HepG2 (cell line): ENCODE measurements around the gene NKD2. TPM values are rescaled to one million over a fixed set of nuclear protein-coding genes. Genes with fewer than 3 reads are reported as not detected.
A peak's percentile ranks its signal among the peaks of the same experiment; 100 is the strongest.

Experiments
- ATAC-seq: fragments of 200-7000 bp; cut with Tn5 transposase; 3 replicates; pipeline ENCODE4 v1.9.1; 2020; ENCODE audit warnings: mild to moderate bottlenecking, moderate library complexity
- BruUV-seq: library from RNA; stranded (reverse); fragments of 400-500 nt; replicated peaks from 2 replicates; lab custom pipeline; 2021; lab: Mats Ljungman, UMichigan
- CTCF ChIA-PET: fragments of 300-600 bp; formaldehyde crosslinking; extraction: SDS; loops from one replicate; lab custom pipeline; 2021; ENCODE audit warnings: low total read pairs, inconsistent platforms, low intra/inter-chr PET ratio; lab: Yijun Ruan, JAX
- POLR2A ChIA-PET: fragments of 350-600 bp; sonication (Branson Sonifier 250); formaldehyde crosslinking; loops from one replicate; lab custom pipeline; 2020; ENCODE audit warnings: antibody characterized with exemption, inconsistent platforms; lab: Yijun Ruan, JAX
- DNase-seq: peaks from one replicate; pipeline ENCODE4 v3.0.0-alpha.2; 2015; ENCODE audit warnings: low spot score
- FAIRE-seq: peaks from 3 replicates; lab custom pipeline; 2011; peaks lifted over from hg19 to GRCh38; lab: Jason Lieb, UNC
- H2AFZ ChIP-seq: one replicate; pipeline ENCODE4 v1.6.1; 2011; ENCODE audit warnings: low read length, inconsistent platforms
- H3K27ac ChIP-seq: fragments of 300-600 bp; 3 replicates; pipeline ENCODE4 v1.8.0; 2011; ENCODE audit warnings: mixed run types, mild to moderate bottlenecking, mixed read lengths, low read length, inconsistent platforms; ENCODE audit not compliant: insufficient read depth; ENCODE audit errors: extremely low read length
- H3K27me3 ChIP-seq, 2 experiments: fragments of 200-600 bp in 1 of 2; 2 replicates in 1 of 2; 3 replicates in 1 of 2; pipeline versions ENCODE4 v1.6.0 to v1.8.0; 2011; ENCODE audit warnings: low read length in 2 of 2, mild to moderate bottlenecking in 2 of 2, moderate library complexity in 2 of 2, inconsistent platforms in 1 of 2; ENCODE audit not compliant: insufficient read depth in 2 of 2, control insufficient read depth in 1 of 2
- H3K36me3 ChIP-seq, 2 experiments: fragments of 200-600 bp in 1 of 2; replicated peaks in 1 of 2; 2 replicates in 1 of 2; 3 replicates in 1 of 2; pipeline versions ENCODE4 v1.5.1 to v1.8.0; 2011; ENCODE audit warnings: low read length in 2 of 2, inconsistent platforms in 1 of 2; ENCODE audit not compliant: insufficient read depth in 2 of 2, control insufficient read depth in 1 of 2
- H3K4me1 ChIP-seq: 2 replicates; pipeline ENCODE4 v1.5.1; 2012; ENCODE audit warnings: low read length, inconsistent platforms; ENCODE audit not compliant: insufficient read depth
- H3K4me2 ChIP-seq: 2 replicates; pipeline ENCODE4 v1.6.0; 2011; ENCODE audit warnings: low read depth, low read length, inconsistent platforms
- H3K4me3 ChIP-seq, 3 experiments: fragments of 200-600 bp in 1 of 3; sonication (generic), shearing (Covaris generic) in 1 of 3; replicated peaks in 1 of 3; 2 replicates each; pipeline ENCODE4 v1.5.1; 2011 to 2016; ENCODE audit warnings: low read length in 3 of 3, inconsistent platforms in 2 of 3, low read depth in 2 of 3, mild to moderate bottlenecking in 2 of 3, control low read depth in 1 of 3, mixed read lengths in 1 of 3; ENCODE audit not compliant: insufficient read depth in 1 of 3
- H3K79me2 ChIP-seq: one replicate; pipeline ENCODE4 v1.6.1; 2011; ENCODE audit warnings: low read length, inconsistent platforms; ENCODE audit not compliant: insufficient read depth
- H3K9ac ChIP-seq: 2 replicates; pipeline ENCODE4 v1.6.0; 2011; ENCODE audit warnings: mild to moderate bottlenecking, low read depth, low read length, inconsistent platforms; ENCODE audit not compliant: insufficient read depth
- H3K9me3 ChIP-seq: 2 replicates; pipeline ENCODE4 v1.5.1; 2012; ENCODE audit warnings: mild to moderate bottlenecking, low read length
- H4K20me1 ChIP-seq: 2 replicates; pipeline ENCODE4 v1.6.0; 2011; ENCODE audit warnings: inconsistent platforms, mild to moderate bottlenecking, low read length, moderate library complexity; ENCODE audit not compliant: insufficient read depth
- CHD2 ChIP-seq: IDR thresholded peaks from 2 replicates; pipeline ENCODE4 v1.6.1; 2011; ENCODE audit warnings: low read depth, low read length, improper control_type of control experiment
- EP300 ChIP-seq, 3 experiments: sonication (generic) in 1 of 3; formaldehyde crosslinking in 1 of 3; IDR thresholded peaks; 2 replicates each; pipeline versions ENCODE4 v1.5.1 to v1.6.1; 2011 to 2020; ENCODE audit warnings: low read depth in 2 of 3, low read length in 2 of 3, borderline replicate concordance in 1 of 3, improper control_type of control experiment in 1 of 3, mild to moderate bottlenecking in 1 of 3, missing genetic modification reagents in 1 of 3, moderate library complexity in 1 of 3
- HCFC1 ChIP-seq: fragments of 150-350 bp; IDR thresholded peaks from 2 replicates; pipeline ENCODE4 v1.6.1; 2014; ENCODE audit warnings: low read depth, low read length
- KLF12 ChIP-seq: sonication (generic); formaldehyde crosslinking; IDR thresholded peaks from 2 replicates; pipeline ENCODE4 v1.4.0; 2020; ENCODE audit warnings: missing genetic modification reagents, borderline replicate concordance
- MIER2 ChIP-seq: IDR thresholded peaks from 2 replicates; pipeline ENCODE4 v1.6.1; 2016; ENCODE audit warnings: missing biosample characterization, missing genetic modification reagents
- PATZ1 ChIP-seq: sonication (generic); formaldehyde crosslinking; IDR thresholded peaks from 2 replicates; pipeline ENCODE4 v1.4.0; 2020; ENCODE audit warnings: missing genetic modification reagents
- RBFOX2 ChIP-seq: fragments of 200-400 bp; formaldehyde crosslinking; IDR thresholded peaks from 2 replicates; pipeline ENCODE4 v1.6.1; 2017; ENCODE audit warnings: low read depth, mild to moderate bottlenecking, low read length
- TSC22D2 ChIP-seq: sonication (generic); formaldehyde crosslinking; IDR thresholded peaks from 2 replicates; pipeline ENCODE4 v1.5.1; 2020; ENCODE audit warnings: missing genetic modification reagents, mild to moderate bottlenecking, borderline replicate concordance
- ZBTB21 ChIP-seq: sonication (generic); formaldehyde crosslinking; IDR thresholded peaks from 2 replicates; pipeline ENCODE4 v1.4.0; 2020; ENCODE audit warnings: missing genetic modification reagents
- ZNF225 ChIP-seq: sonication (generic); formaldehyde crosslinking; IDR thresholded peaks from 2 replicates; pipeline ENCODE4 v1.4.0; 2020; ENCODE audit warnings: mild to moderate bottlenecking, missing genetic modification reagents
- ZNF274 ChIP-seq: sonication (generic); formaldehyde crosslinking; IDR thresholded peaks from 2 replicates; pipeline ENCODE4 v1.5.1; 2020; ENCODE audit warnings: mild to moderate bottlenecking, missing genetic modification reagents
- ZNF687 ChIP-seq: sonication (generic); formaldehyde crosslinking; IDR thresholded peaks from 2 replicates; pipeline ENCODE4 v1.5.1; 2020; ENCODE audit warnings: mild to moderate bottlenecking, missing genetic modification reagents, moderate library complexity
- WGBS: methylation state at CpG from one replicate; pipeline ENCODE4 v1.1.6; 2017; ENCODE audit warnings: low lambda C conversion rate; 5-methylcytosine and 5-hydroxymethylcytosine counted together
- in situ Hi-C: cut with HindIII; loops from 2 replicates; pipeline ENCODE4 v1.10.0; 2017; ENCODE audit warnings: low pct_unique_long_range_greater_than_20kb; ENCODE audit not compliant: extremely low pct_ligation_motif_present
- intact Hi-C: fragments of 100-400 bp; cut with micrococcal nuclease; formaldehyde crosslinking; loops from one replicate; pipeline ENCODE4 v1.10.0; 2022; ENCODE audit not compliant: unreplicated experiment
- polyA plus RNA-seq, 8 experiments: library from polyadenylated mRNA; depleted of rRNA in 3 of 8; stranded (reverse) in 7 of 8; unstranded in 1 of 8; fragments of >200 nt; fragmentation: Illumina TruSeq in 4 of 8; extraction: Trizol in 4 of 8; gene quantifications; 2 replicates each; pipeline versions ENCODE4 v1.2.1 to v1.2.3, GENCODE V29; 2011 to 2016; ENCODE audit warnings: low read depth in 4 of 8, missing spikeins in 1 of 8, mixed read lengths in 1 of 8; ENCODE audit not compliant: insufficient read depth in 1 of 8
- total RNA-seq, 5 experiments: library from RNA; depleted of rRNA; stranded (reverse); fragments of >200 nt; fragmentation: Illumina TruSeq; extraction: Trizol; gene quantifications; 2 replicates each; pipeline ENCODE4 v1.2.3, GENCODE V29; 2016; ENCODE audit warnings: low read depth in 1 of 5

NKD2 gene
- total and polyA plus RNA-seq, 2 of the 13 experiments (the other 11 are each of a cell fraction or from before 2014, with no cell fraction given), result 0.53 to 0.82 TPM

GRCh38 chr5:994272-994607 is 14.4 kb upstream of the NKD2 start:
- Histone ChIP-seq H3K79me2 (no peaks in the 10 kb centered on the region), H3K9me3 (no peaks in the 10 kb centered on the region), H3K27me3 (peaks cover 1 to 14% of the 10 kb centered on the region in 2 experiments; a peak in 4 of 5 replicates), H4K20me1 (no peaks in the 10 kb centered on the region), H3K9ac (no peak overlapping the region), H3K4me3 (no peak overlapping the region), H3K27ac (no peak overlapping the region), H3K36me3 (no peaks in the 10 kb centered on the region), H3K4me1 (peaks cover 34% of the 10 kb centered on the region), H2AFZ (no peak overlapping the region), H3K4me2 (peak overlapping the region; percentile 86; the same call in 1 of the 2 replicates)
- TF ChIP-seq HCFC1, result no peak
- TF ChIP-seq TSC22D2, result no peak
- no peak for TF ChIP-seq CHD2
- no peak for TF ChIP-seq ZNF274 (CRISPR knock-in tag)
- TF ChIP-seq MIER2 (CRISPR knock-in tag), result no peak
- TF ChIP-seq ZNF225, result no peak
- ATAC-seq (no peak), FAIRE-seq (no peak), DNase-seq (no peak)
- WGBS, result 20% methylated on average over 1 of the region's 3 CpGs
- POLR2A ChIA-PET, result interaction anchor here (0.6 to 1.3 kb wide), 2 partner anchors 113 to 145 kb away, joined by 3 to 4 read pairs; no protein-coding TSS in a partner anchor
- CTCF ChIA-PET, result no interaction called here
- in situ Hi-C loops, result no loop called here
- intact Hi-C loops, result no loop called here
- BruUV-seq, result no TSS peak

- in situ Hi-C loops (no loop called here), intact Hi-C loops (no loop called here)
- H3K4me2 ChIP-seq, result no peak overlapping the region
- no peak for FAIRE-seq
- CTCF ChIA-PET, result no interaction called here
- BruUV-seq, result no TSS peak
- peak; percentile 36 for ATAC-seq
- H3K27ac ChIP-seq, result no peak overlapping the region
- no peaks in the 10 kb centered on the region for H3K36me3 ChIP-seq
- no peaks in the 10 kb centered on the region for H3K9me3 ChIP-seq
- WGBS, result 10% methylated on average over 2 of the region's 4 CpGs
- peaks cover 34% of the 10 kb centered on the region for H3K4me1 ChIP-seq
- H3K27me3 ChIP-seq, result peaks cover 1 to 18% of the 10 kb centered on the region in 2 experiments; a peak in 4 of 5 replicates
- no peak overlapping the region for H3K9ac ChIP-seq
- no peaks in the 10 kb centered on the region for H3K79me2 ChIP-seq
- POLR2A ChIA-PET, result no interaction called here
- DNase-seq, result no peak
- no peak overlapping the region for H3K4me3 ChIP-seq
- H4K20me1 ChIP-seq, result no peaks in the 10 kb centered on the region
- no peak overlapping the region for H2AFZ ChIP-seq
- no peak for TF ChIP-seq EP300 (IDR thresholded peaks at IDR 0.05; ENCODE audit: low read depth in 2 of 2, low read length in 2 of 2)
- no peak for TF ChIP-seq EP300 (CRISPR knock-in tag; IDR thresholded peaks at IDR 0.05; ENCODE audit: borderline replicate concordance)
- peak; percentile 25 for TF ChIP-seq ZNF687 (CRISPR knock-in tag)
- TF ChIP-seq PATZ1 (CRISPR knock-in tag), result no peak
- no peak for TF ChIP-seq ZBTB21 (CRISPR knock-in tag)
- TF ChIP-seq RBFOX2, result no peak
- no peak for TF ChIP-seq KLF12 (CRISPR knock-in tag)
Observed at GRCh38 chr5:994821-995220, 13.8 kb upstream of the NKD2 start.
